ENCODE data around the gene EXOSC2.

DNA sequence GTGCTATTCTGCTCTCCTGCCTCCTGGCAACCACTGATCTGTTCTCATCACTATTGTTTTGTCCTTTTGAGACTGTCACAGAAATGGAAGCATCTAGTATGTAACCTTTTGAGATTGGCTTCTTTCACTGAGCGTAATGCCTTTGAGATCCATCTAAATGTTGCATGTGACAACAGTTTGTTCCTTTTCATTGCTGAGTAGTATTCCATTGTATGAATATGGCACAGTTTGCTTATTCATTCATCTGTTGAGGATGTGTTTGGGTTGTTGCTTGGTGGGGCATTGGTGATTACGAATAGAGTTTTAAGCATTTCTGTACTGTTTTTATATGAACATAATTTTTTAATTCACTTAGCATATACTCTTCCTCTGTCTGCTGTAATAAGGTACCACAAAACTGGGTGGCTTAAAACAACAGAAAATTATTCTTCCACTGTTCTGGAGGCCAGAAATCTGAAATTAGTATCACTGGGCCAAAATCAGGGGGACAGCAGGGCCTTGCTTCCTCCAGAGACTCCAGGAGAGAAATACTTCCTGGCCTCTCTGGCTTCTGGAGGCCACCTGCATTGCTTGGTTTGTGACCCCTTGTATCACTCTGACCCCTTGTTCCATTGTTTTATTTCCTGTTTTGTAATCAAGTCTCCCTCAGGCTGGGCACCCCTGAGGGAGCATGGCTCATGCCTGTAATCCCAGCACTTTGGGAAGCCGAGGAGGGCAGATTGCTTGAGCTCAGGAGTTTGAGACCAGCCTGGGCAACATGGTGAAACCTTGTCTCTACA is 53.0 kb downstream of the EXOSC2 start:
- TF ChIP-seq, protein P1, sequence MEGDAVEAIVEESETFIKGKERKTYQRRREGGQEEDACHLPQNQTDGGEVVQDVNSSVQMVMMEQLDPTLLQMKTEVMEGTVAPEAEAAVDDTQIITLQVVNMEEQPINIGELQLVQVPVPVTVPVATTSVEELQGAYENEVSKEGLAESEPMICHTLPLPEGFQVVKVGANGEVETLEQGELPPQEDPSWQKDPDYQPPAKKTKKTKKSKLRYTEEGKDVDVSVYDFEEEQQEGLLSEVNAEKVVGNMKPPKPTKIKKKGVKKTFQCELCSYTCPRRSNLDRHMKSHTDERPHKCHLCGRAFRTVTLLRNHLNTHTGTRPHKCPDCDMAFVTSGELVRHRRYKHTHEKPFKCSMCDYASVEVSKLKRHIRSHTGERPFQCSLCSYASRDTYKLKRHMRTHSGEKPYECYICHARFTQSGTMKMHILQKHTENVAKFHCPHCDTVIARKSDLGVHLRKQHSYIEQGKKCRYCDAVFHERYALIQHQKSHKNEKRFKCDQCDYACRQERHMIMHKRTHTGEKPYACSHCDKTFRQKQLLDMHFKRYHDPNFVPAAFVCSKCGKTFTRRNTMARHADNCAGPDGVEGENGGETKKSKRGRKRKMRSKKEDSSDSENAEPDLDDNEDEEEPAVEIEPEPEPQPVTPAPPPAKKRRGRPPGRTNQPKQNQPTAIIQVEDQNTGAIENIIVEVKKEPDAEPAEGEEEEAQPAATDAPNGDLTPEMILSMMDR (IDR thresholded peaks at IDR 0.05) = no peak
- TF ChIP-seq POLR2A (IDR thresholded peaks at IDR 0.05) = no peak
